K562 (cell line): ENCODE results near the gene WDR64. TPM values are rescaled to one million over a fixed set of nuclear protein-coding genes. Genes with fewer than 3 reads are reported as not detected.

Experiments
- ATAC-seq: fragments of 200-7000 bp; cut with Tn5 transposase; 3 replicates; pipeline ENCODE4 v1.9.1; 2020; ENCODE audit warnings: moderate library complexity
- BruUV-seq: library from RNA; stranded (reverse); fragments of 400-500 nt; replicated peaks from 2 replicates; lab custom pipeline; 2021; lab: Mats Ljungman, UMichigan
- CTCF ChIA-PET: fragments of 300-600 bp; formaldehyde crosslinking; extraction: SDS; loops from one replicate; lab custom pipeline; 2021; ENCODE audit warnings: low intra/inter-chr PET ratio; lab: Yijun Ruan, JAX
- POLR2A ChIA-PET: fragments of 300-600, 350-650 bp; sonication (Branson Sonifier 250); formaldehyde crosslinking; extraction: SDS; loops from one replicate; lab custom pipeline; 2021; ENCODE audit warnings: antibody characterized with exemption, inconsistent platforms; lab: Yijun Ruan, JAX
- DNase-seq, 4 experiments: peaks; one replicate each; pipeline versions ENCODE4 v3.0.0 to v3.0.0-alpha.2; 2011 to 2018; ENCODE audit warnings: low spot score in 3 of 4, mixed read lengths in 3 of 4; ENCODE audit errors: extremely low read depth in 1 of 4
- FAIRE-seq: peaks from 2 replicates; lab custom pipeline; 2011; peaks lifted over from hg19 to GRCh38; lab: Jason Lieb, UNC
- H2AFZ ChIP-seq: 2 replicates; pipeline ENCODE4 v1.6.0; 2011; ENCODE audit warnings: low read depth, low read length, control low read depth, inconsistent platforms
- H3K27ac ChIP-seq: fragments of 200-600 bp; 3 replicates; pipeline ENCODE4 v1.8.0; 2011; ENCODE audit warnings: low read depth, mild to moderate bottlenecking, control low read depth, inconsistent platforms, low read length, moderate library complexity, mixed read lengths; ENCODE audit errors: extremely low read depth
- H3K27me3 ChIP-seq, 2 experiments: fragments of 300-600 bp in 1 of 2; 2 replicates in 1 of 2; 3 replicates in 1 of 2; pipeline versions ENCODE4 v1.6.0 to v1.8.0; 2011; ENCODE audit warnings: inconsistent platforms in 2 of 2, low read length in 2 of 2, mild to moderate bottlenecking in 1 of 2, mixed read lengths in 1 of 2, moderate library complexity in 1 of 2; ENCODE audit not compliant: control insufficient read depth in 2 of 2, insufficient read depth in 2 of 2
- H3K36me3 ChIP-seq: fragments of 300-600 bp; 3 replicates; pipeline ENCODE4 v1.8.0; 2011; ENCODE audit warnings: mild to moderate bottlenecking, low read length, inconsistent platforms; ENCODE audit not compliant: control insufficient read depth, insufficient read depth
- H3K4me1 ChIP-seq, 2 experiments: fragments of 200-600 bp in 1 of 2; replicated peaks in 1 of 2; 2 replicates in 1 of 2; 3 replicates in 1 of 2; pipeline versions ENCODE4 v1.5.1 to v1.8.0; 2011; ENCODE audit warnings: inconsistent platforms in 2 of 2, low read length in 2 of 2, mild to moderate bottlenecking in 1 of 2, mixed read lengths in 1 of 2, moderate library complexity in 1 of 2; ENCODE audit not compliant: control insufficient read depth in 2 of 2, insufficient read depth in 2 of 2
- H3K4me2 ChIP-seq: 2 replicates; pipeline ENCODE4 v1.6.1; 2011; ENCODE audit warnings: low read length, control low read depth, inconsistent platforms, mixed read lengths; ENCODE audit not compliant: insufficient read depth
- H3K4me3 ChIP-seq: fragments of 200-600 bp; sonication (generic), shearing (Covaris generic); 2 replicates; pipeline ENCODE4 v1.5.1; 2016; ENCODE audit warnings: control low read depth, inconsistent platforms
- H3K79me2 ChIP-seq: fragments of 200-600 bp; 3 replicates; pipeline ENCODE4 v1.8.0; 2011; ENCODE audit warnings: low read length, inconsistent platforms; ENCODE audit not compliant: control insufficient read depth, insufficient read depth
- H3K9ac ChIP-seq, 2 experiments: 2 replicates each; pipeline versions ENCODE4 v1.6.0 to v1.6.1; 2011; ENCODE audit warnings: low read depth in 2 of 2, low read length in 2 of 2, control low read depth in 1 of 2, inconsistent platforms in 1 of 2, mild to moderate bottlenecking in 1 of 2, mixed read lengths in 1 of 2; ENCODE audit not compliant: insufficient read depth in 1 of 2
- H3K9me1 ChIP-seq: one replicate; pipeline ENCODE4 v1.6.0; 2011; ENCODE audit warnings: inconsistent platforms, mild to moderate bottlenecking, low read length, moderate library complexity; ENCODE audit not compliant: control insufficient read depth, insufficient read depth
- H3K9me3 ChIP-seq: replicated peaks from 2 replicates; pipeline ENCODE4 v1.5.1; 2011; ENCODE audit warnings: low read depth, low read length, inconsistent platforms; ENCODE audit not compliant: control insufficient read depth, insufficient read depth
- H4K20me1 ChIP-seq: replicated peaks from 2 replicates; pipeline ENCODE4 v1.6.1; 2011; ENCODE audit warnings: low read length, inconsistent platforms, mixed read lengths; ENCODE audit not compliant: control insufficient read depth, insufficient read depth
- ARID1B ChIP-seq: fragments of 450-650 bp; IDR thresholded peaks from 2 replicates; pipeline ENCODE4 v1.6.1; 2016; ENCODE audit warnings: antibody characterized with exemption, mild to moderate bottlenecking, inconsistent platforms
- CBX5 ChIP-seq: IDR thresholded peaks from 2 replicates; pipeline ENCODE4 v1.6.1; 2014; ENCODE audit warnings: low read depth, borderline replicate concordance
- DPF2 ChIP-seq: fragments of 450-650 bp; IDR thresholded peaks from 2 replicates; pipeline ENCODE4 v1.6.1; 2016
- ELF1 ChIP-seq: fragments of 200-800 bp; sonication (Bioruptor generic); IDR thresholded peaks from 2 replicates; pipeline ENCODE4 v1.6.1; 2016; ENCODE audit warnings: missing genetic modification characterization, missing compliant biosample characterization
- FOXA1 ChIP-seq: fragments of 450-650 bp; IDR thresholded peaks from 2 replicates; pipeline ENCODE4 v1.6.1; 2016; ENCODE audit warnings: mild to moderate bottlenecking, borderline replicate concordance
- FOXM1 ChIP-seq, 2 experiments: fragments of 450-650 bp in 1 of 2; sonication (generic) in 1 of 2; formaldehyde crosslinking in 1 of 2; IDR thresholded peaks; 2 replicates each; pipeline versions ENCODE4 v1.6.1 to v1.9.0; 2017 to 2022; ENCODE audit warnings: low read depth in 2 of 2, mild to moderate bottlenecking in 2 of 2, missing genetic modification reagents in 1 of 2, moderate library complexity in 1 of 2
- HDAC2 ChIP-seq: fragments of 450-650 bp; IDR thresholded peaks from 2 replicates; pipeline ENCODE4 v1.6.1; 2016; ENCODE audit warnings: mild to moderate bottlenecking
- HDAC6 ChIP-seq: IDR thresholded peaks from 2 replicates; pipeline ENCODE4 v1.6.1; 2012; ENCODE audit warnings: low read depth, mild to moderate bottlenecking, control low read depth, inconsistent platforms, low read length, moderate library complexity
- HNRNPLL ChIP-seq: fragments of 200-400 bp; formaldehyde crosslinking; IDR thresholded peaks from 2 replicates; pipeline ENCODE4 v1.6.1; 2017; ENCODE audit warnings: low read length, low read depth, mild to moderate bottlenecking; ENCODE audit not compliant: poor library complexity, severe bottlenecking
- KAT2B ChIP-seq: IDR thresholded peaks from one replicate; pipeline ENCODE4 v1.6.1; 2012; ENCODE audit warnings: low read depth, mild to moderate bottlenecking, control low read depth, inconsistent platforms, low read length, moderate library complexity
- NFATC3 ChIP-seq: fragments of 450-650 bp; IDR thresholded peaks from 2 replicates; pipeline ENCODE4 v1.6.1; 2017; ENCODE audit warnings: mild to moderate bottlenecking
- NFRKB ChIP-seq: fragments of 450-650 bp; IDR thresholded peaks from 2 replicates; pipeline ENCODE4 v1.6.1; 2016; ENCODE audit warnings: low read depth
- NUFIP1 ChIP-seq: fragments of 450-650 bp; IDR thresholded peaks from 2 replicates; pipeline ENCODE4 v1.6.1; 2018; ENCODE audit not compliant: partially characterized antibody
- SRSF3 ChIP-seq: fragments of 200-400 bp; formaldehyde crosslinking; IDR thresholded peaks from 2 replicates; pipeline ENCODE4 v1.6.1; 2016; ENCODE audit warnings: mild to moderate bottlenecking, low read length, moderate library complexity; ENCODE audit not compliant: insufficient read depth
- TBP ChIP-seq: optimal IDR thresholded peaks from 2 replicates; pipeline ENCODE3; 2011; ENCODE audit warnings: low read depth, low read length, improper control_type of control experiment
- ZNF175 ChIP-seq: fragments of 200-800 bp; sonication (Bioruptor generic); IDR thresholded peaks from 2 replicates; pipeline ENCODE4 v1.6.1; 2016; ENCODE audit warnings: low read depth, mild to moderate bottlenecking, missing genetic modification characterization, missing compliant biosample characterization
- ZNF592 ChIP-seq: fragments of 450-650 bp; IDR thresholded peaks from 2 replicates; pipeline ENCODE4 v1.6.1; 2017; ENCODE audit warnings: antibody characterized with exemption, mild to moderate bottlenecking
- ZNF766 ChIP-seq: fragments of 200-800 bp; sonication (Bioruptor generic); conservative IDR thresholded peaks from 2 replicates; pipeline ENCODE4 v1.6.1; 2016; ENCODE audit warnings: missing genetic modification characterization, missing compliant biosample characterization
- WGBS: fragments of 100-300 bp; shearing (Covaris generic); methylation state at CpG from one replicate; pipeline ENCODE4 v1.1.6; 2016; ENCODE audit warnings: low coverage, mixed read lengths; ENCODE audit not compliant: insufficient coverage; ENCODE audit errors: missing lambda C conversion rate; 5-methylcytosine and 5-hydroxymethylcytosine counted together
- in situ Hi-C: fragments of 300-500 bp; cut with MboI; formaldehyde crosslinking; loops from 4 replicates; pipeline ENCODE4 v1.15.0; 2018; ENCODE audit warnings: inconsistent platforms, mixed read lengths
- intact Hi-C: fragments of 100-400 bp; cut with micrococcal nuclease; formaldehyde crosslinking; loops from 2 replicates; pipeline ENCODE4 v1.14.2; 2022
- polyA plus RNA-seq, 8 experiments: library from polyadenylated mRNA; depleted of rRNA in 4 of 8; stranded (reverse) in 5 of 8; unstranded in 3 of 8; fragments of >200 nt; fragmentation: Nextera tagmentation in 2 of 8; fragmentation: Illumina TruSeq in 1 of 8; extraction: Ambion mirVana in 2 of 8; extraction: Trizol in 1 of 8; gene quantifications; 2 replicates each; pipeline versions ENCODE4 v1.2.1 to v1.2.3, GENCODE V29; 2011 to 2014; ENCODE audit warnings: inconsistent platforms in 1 of 8, missing spikeins in 1 of 8
- total RNA-seq, 7 experiments: library from RNA; depleted of rRNA in 6 of 7; stranded (reverse); fragments of >200 nt in 6 of 7; fragmentation: Illumina TruSeq in 2 of 7; extraction: Trizol in 2 of 7; gene quantifications; 2 replicates each; pipeline versions ENCODE4 v1.2.1 to v1.2.3, GENCODE V29; 2011 to 2021; ENCODE audit warnings: low replicate concordance in 1 of 7
- TF ChIP-seq, protein P1 (sequence below): sonication (generic); IDR thresholded peaks from 2 replicates; pipeline ENCODE4 v1.6.1; 2016

The WDR64 gene
- total and polyA plus RNA-seq, 9 of the 15 experiments (the other 6 are each of a cell fraction or from before 2014, with no cell fraction given) = 0.06 to 0.29 (median 0.19) TPM; not detected in 5

DNA sequence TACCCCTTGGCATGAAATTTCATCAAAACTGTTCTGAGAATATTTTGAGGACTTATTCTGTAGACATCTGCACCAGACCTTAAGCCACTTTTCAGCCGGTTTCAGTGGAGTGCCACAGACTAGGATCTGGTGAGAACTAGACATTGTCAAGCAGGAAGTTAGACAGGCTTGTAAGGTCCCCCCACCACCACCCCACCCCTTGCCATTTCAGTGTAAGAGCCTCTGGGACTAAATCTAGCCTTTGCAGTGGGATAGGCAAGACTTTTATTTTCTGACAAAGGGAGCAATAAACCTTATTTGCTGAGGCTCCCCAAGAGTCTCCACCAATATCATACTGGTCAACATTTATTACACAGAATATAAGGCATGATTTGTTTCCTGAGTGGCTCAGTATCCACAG, 118.0 kb downstream of the WDR64 start:
- BruUV-seq = no TSS peak
- H3K27ac ChIP-seq = peak overlapping the region; percentile 22; the same call in 1 of the 3 replicates
- ATAC-seq = peak; percentile 95
- no peak overlapping the region for H3K4me3 ChIP-seq
- no peaks in the 10 kb centered on the region for H3K36me3 ChIP-seq
- H3K27me3 ChIP-seq = no peaks in the 10 kb centered on the region
- ChIA-PET POLR2A (interaction anchor here (1.1 kb wide), 2 partner anchors 12 to 41 kb away, joined by 4 to 5 read pairs; no protein-coding TSS in a partner anchor), CTCF (no interaction called here)
- H3K4me1 ChIP-seq = peaks cover 4 to 19% of the 10 kb centered on the region in 2 experiments; a peak in 4 of 5 replicates
- H3K79me2 ChIP-seq = no peaks in the 10 kb centered on the region
- H3K9ac ChIP-seq = no peak overlapping the region
- no peaks in the 10 kb centered on the region for H4K20me1 ChIP-seq
- peak; percentile 56 for FAIRE-seq
- peak in 2 of 4 experiments; percentile 61 to 71 for DNase-seq
- H3K9me3 ChIP-seq = no peaks in the 10 kb centered on the region
- in situ Hi-C loops = no loop called here
- WGBS = 0% methylated on average over 1 of the region's 1 CpG
- no peak overlapping the region; the same call in 1 of the 2 replicates for H3K4me2 ChIP-seq
- H3K9me1 ChIP-seq = no peaks in the 10 kb centered on the region
- intact Hi-C loops = loop anchor here (1.0 kb wide), 1 partner anchor 64 kb away; no protein-coding TSS in a partner anchor
- H2AFZ ChIP-seq = peak overlapping the region; percentile 93
- TF ChIP-seq ZNF766 (CRISPR knock-in tag) = 0 out of 2 replicates have a peak, but pooled peaks have one; percentile 31
- peak; percentile 49; the same call in 1 of the 2 replicates for TF ChIP-seq ELF1
- TF ChIP-seq, protein P1, sequence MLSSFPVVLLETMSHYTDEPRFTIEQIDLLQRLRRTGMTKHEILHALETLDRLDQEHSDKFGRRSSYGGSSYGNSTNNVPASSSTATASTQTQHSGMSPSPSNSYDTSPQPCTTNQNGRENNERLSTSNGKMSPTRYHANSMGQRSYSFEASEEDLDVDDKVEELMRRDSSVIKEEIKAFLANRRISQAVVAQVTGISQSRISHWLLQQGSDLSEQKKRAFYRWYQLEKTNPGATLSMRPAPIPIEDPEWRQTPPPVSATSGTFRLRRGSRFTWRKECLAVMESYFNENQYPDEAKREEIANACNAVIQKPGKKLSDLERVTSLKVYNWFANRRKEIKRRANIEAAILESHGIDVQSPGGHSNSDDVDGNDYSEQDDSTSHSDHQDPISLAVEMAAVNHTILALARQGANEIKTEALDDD = 0 out of 2 replicates have a peak, but pooled peaks have one; percentile 47
- no peak for TF ChIP-seq SRSF3
- peak; percentile 76 for TF ChIP-seq FOXM1 (IDR thresholded peaks at IDR 0.05; ENCODE audit: low read depth)
- TF ChIP-seq FOXM1 (CRISPR knock-in tag; IDR thresholded peaks at IDR 0.05; ENCODE audit: low read depth) = no peak
- no peak for TF ChIP-seq NUFIP1
- TF ChIP-seq HDAC6 = no peak
- no peak for TF ChIP-seq ZNF175 (CRISPR knock-in tag)
- no peak for TF ChIP-seq CBX5
- TF ChIP-seq ZNF592 = 0 out of 2 replicates have a peak, but pooled peaks have one; percentile 24
- peak; percentile 29; the same call in 1 of the 2 replicates for TF ChIP-seq ARID1B
- TF ChIP-seq KAT2B = no peak
- TF ChIP-seq DPF2 = peak; percentile 26; the same call in 1 of the 2 replicates
- TF ChIP-seq NFRKB = no peak
- TF ChIP-seq FOXA1 = no peak
- peak; percentile 87 for TF ChIP-seq TBP
- TF ChIP-seq NFATC3 = no peak
- TF ChIP-seq HNRNPLL = no peak
- TF ChIP-seq HDAC2 = peak; percentile 49; the same call in 1 of the 2 replicates
